Measurements from ENCODE around the gene NOL12.
"Not testable (repeated sequence)": the region's sequence is repeated elsewhere in the genome, so short reads cannot be mapped to it uniquely, and the experiment has no call there.

DNA sequence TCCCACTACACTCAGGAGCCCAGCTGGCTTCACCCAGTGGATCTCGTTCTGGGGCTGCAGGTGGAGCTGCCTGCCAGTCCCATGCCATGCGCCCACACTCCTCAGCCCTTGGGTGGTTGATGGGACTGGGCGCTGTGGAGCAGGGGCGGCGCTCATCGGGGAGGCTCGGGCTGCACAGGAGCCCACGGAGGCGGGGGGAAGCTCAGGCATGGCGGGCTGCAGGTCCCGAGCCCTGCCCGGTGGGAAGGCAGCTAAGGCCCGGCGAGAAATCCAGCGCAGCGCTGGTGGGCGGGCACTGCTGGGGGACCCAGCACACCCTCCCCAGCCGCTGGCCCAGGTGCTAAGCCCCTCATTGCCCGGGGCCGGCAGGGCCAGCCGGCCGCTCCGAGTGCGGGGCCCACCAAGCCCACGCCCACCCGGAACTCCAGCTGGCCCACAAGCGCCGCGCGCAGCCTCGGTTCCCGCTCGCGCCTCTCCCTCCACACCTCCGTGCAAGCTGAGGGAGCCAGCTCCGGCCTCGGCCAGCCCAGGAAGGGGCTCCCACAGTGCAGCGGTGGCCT is 31.7 kb downstream of the NOL12 start:
- TF ChIP-seq POLR2AphosphoS5 (IDR thresholded peaks at IDR 0.05; ENCODE audit: low read depth, low read length), result not testable (repeated sequence)
- TF ChIP-seq, protein P1, sequence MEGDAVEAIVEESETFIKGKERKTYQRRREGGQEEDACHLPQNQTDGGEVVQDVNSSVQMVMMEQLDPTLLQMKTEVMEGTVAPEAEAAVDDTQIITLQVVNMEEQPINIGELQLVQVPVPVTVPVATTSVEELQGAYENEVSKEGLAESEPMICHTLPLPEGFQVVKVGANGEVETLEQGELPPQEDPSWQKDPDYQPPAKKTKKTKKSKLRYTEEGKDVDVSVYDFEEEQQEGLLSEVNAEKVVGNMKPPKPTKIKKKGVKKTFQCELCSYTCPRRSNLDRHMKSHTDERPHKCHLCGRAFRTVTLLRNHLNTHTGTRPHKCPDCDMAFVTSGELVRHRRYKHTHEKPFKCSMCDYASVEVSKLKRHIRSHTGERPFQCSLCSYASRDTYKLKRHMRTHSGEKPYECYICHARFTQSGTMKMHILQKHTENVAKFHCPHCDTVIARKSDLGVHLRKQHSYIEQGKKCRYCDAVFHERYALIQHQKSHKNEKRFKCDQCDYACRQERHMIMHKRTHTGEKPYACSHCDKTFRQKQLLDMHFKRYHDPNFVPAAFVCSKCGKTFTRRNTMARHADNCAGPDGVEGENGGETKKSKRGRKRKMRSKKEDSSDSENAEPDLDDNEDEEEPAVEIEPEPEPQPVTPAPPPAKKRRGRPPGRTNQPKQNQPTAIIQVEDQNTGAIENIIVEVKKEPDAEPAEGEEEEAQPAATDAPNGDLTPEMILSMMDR (IDR thresholded peaks at IDR 0.05), result not testable (repeated sequence)

All from Panc1 (cell line).